Activated T-cell treated with anti-CD3 and anti-CD28 coated beads, Interleukin-2, amount 50 U/mL, for 72 hours (primary cell): ENCODE measurements around the gene SLC50A1. TPM values are rescaled to one million over a fixed set of nuclear protein-coding genes. Genes with fewer than 3 reads are reported as not detected.

Experiments used
- total RNA-seq, 2 donors: library from RNA; stranded (reverse); gene quantifications; one replicate each; pipeline ENCODE4 v1.2.3, GENCODE V29; 2022

SLC50A1 gene
- total RNA-seq, 2 donors from 2014 or later = 65.0 to 66.3 TPM

Other genes starting within 250 kb of the SLC50A1 start
- gene PMVK, start 199.1 kb upstream of the SLC50A1 start, total RNA-seq = 10 to 100 TPM; 32.4 to 34.6 TPM
- 10 to 100 TPM; 28.0 to 48.0 TPM for gene PBXIP1, start 179.8 kb upstream of the SLC50A1 start, total RNA-seq
- gene PYGO2, start 174.1 kb upstream of the SLC50A1 start, total RNA-seq = 10 to 100 TPM; 43.6 to 45.3 TPM
- gene SHC1, start 165.1 kb upstream of the SLC50A1 start, total RNA-seq = 10 to 100 TPM; 55.8 to 58.6 TPM
- 100 to 1,000 TPM; 251 to 304 TPM for gene CKS1B, start 161.2 kb upstream of the SLC50A1 start, total RNA-seq
- gene FLAD1, start 152.5 kb upstream of the SLC50A1 start, total RNA-seq = 10 to 100 TPM; 45.5 to 55.1 TPM
- 1 to 10 TPM in 1 of 2 donors, under 1 TPM in 1; 0.65 to 2.3 TPM for gene LENEP, start 142.3 kb upstream of the SLC50A1 start, total RNA-seq
- 100 to 1,000 TPM; 129 to 141 TPM for gene ZBTB7B, start 133.1 kb upstream of the SLC50A1 start, total RNA-seq
- 1 to 10 TPM; 1.1 to 1.4 TPM for gene DCST2, start 102.1 kb upstream of the SLC50A1 start, total RNA-seq
- under 1 TPM in 1 of 2 donors, not detected in 1; 0.10 TPM for gene DCST1, start 102.0 kb upstream of the SLC50A1 start, total RNA-seq
- 10 to 100 TPM; 40.8 to 42.1 TPM for gene ADAM15, start 84.5 kb upstream of the SLC50A1 start, total RNA-seq
- 1 to 10 TPM; 3.4 to 4.0 TPM for gene EFNA4, start 72.1 kb upstream of the SLC50A1 start, total RNA-seq
- 1 to 10 TPM; 4.1 to 4.7 TPM for gene EFNA3, start 57.0 kb upstream of the SLC50A1 start, total RNA-seq
- gene EFNA1, start 8.0 kb upstream of the SLC50A1 start, total RNA-seq = 1 to 10 TPM in 1 of 2 donors, under 1 TPM in 1; 1.00 to 1.4 TPM
- 10 to 100 TPM; 49.4 to 58.9 TPM for gene DPM3, start 4.7 kb downstream of the SLC50A1 start, total RNA-seq
- gene KRTCAP2, start 37.5 kb downstream of the SLC50A1 start, total RNA-seq = 100 to 1,000 TPM; 199 to 203 TPM
- gene TRIM46, start 38.0 kb downstream of the SLC50A1 start, total RNA-seq = 1 to 10 TPM; 8.6 to 9.8 TPM
- gene THBS3, start 72.0 kb downstream of the SLC50A1 start, total RNA-seq = 10 to 100 TPM; 24.7 to 28.7 TPM
- gene MTX1, start 72.8 kb downstream of the SLC50A1 start, total RNA-seq = 10 to 100 TPM; 25.5 to 27.4 TPM
- 10 to 100 TPM; 30.7 to 33.8 TPM for gene ENTREP3, start 119.6 kb downstream of the SLC50A1 start, total RNA-seq
- gene SCAMP3, start 126.5 kb downstream of the SLC50A1 start, total RNA-seq = 100 to 1,000 TPM; 112 to 114 TPM
- gene CLK2, start 137.7 kb downstream of the SLC50A1 start, total RNA-seq = 10 to 100 TPM; 72.4 to 77.9 TPM
- gene HCN3, start 141.6 kb downstream of the SLC50A1 start, total RNA-seq = 1 to 10 TPM; 3.6 to 4.1 TPM
- gene PKLR, start 165.6 kb downstream of the SLC50A1 start, total RNA-seq = not detected
- 100 to 1,000 TPM; 182 to 184 TPM for gene FDPS, start 173.0 kb downstream of the SLC50A1 start, total RNA-seq
- 10 to 100 TPM; 20.5 to 26.8 TPM for gene RUSC1, start 185.0 kb downstream of the SLC50A1 start, total RNA-seq